Chondrocyte (in vitro differentiated cells): ENCODE measurements around the gene TMEM208. TPM values are rescaled to one million over a fixed set of nuclear protein-coding genes. Genes with fewer than 3 reads are reported as not detected.

ENCODE experiments used
- DNase-seq: peaks from one replicate; pipeline ENCODE4 v3.0.0; 2021; ENCODE audit warnings: mixed read lengths, low spot score
- H3K27ac Mint-ChIP-seq: one replicate; pipeline ENCODE4 v1.8.0; 2021; ENCODE audit warnings: mild to moderate bottlenecking, moderate library complexity, mixed read lengths; ENCODE audit not compliant: unreplicated experiment
- H3K27me3 Mint-ChIP-seq: 2 replicates; pipeline ENCODE4 v1.8.0; 2021; ENCODE audit warnings: low read depth, mixed read lengths
- H3K36me3 Mint-ChIP-seq: 2 replicates; pipeline ENCODE4 v1.8.0; 2021; ENCODE audit warnings: low read depth, mixed read lengths
- H3K4me1 Mint-ChIP-seq: 2 replicates; pipeline ENCODE4 v1.8.0; 2021; ENCODE audit warnings: low read depth, mild to moderate bottlenecking, mixed read lengths
- H3K4me3 Mint-ChIP-seq: one replicate; pipeline ENCODE4 v1.8.0; 2021; ENCODE audit warnings: mild to moderate bottlenecking, moderate library complexity, mixed read lengths; ENCODE audit not compliant: unreplicated experiment
- H3K9me3 Mint-ChIP-seq: 2 replicates; pipeline ENCODE4 v1.8.0; 2021; ENCODE audit warnings: low read depth, mixed read lengths
- total RNA-seq: library from RNA; stranded (reverse); gene quantifications from 3 replicates; pipeline ENCODE4 v1.2.1, GENCODE V29; 2021
- TF ChIP-seq, protein P1 (sequence below): fragments of 200-600 bp; sonication (generic); IDR thresholded peaks from 2 replicates; pipeline ENCODE4 v1.5.0; 2021; ENCODE audit warnings: antibody characterized with exemption, mild to moderate bottlenecking, moderate library complexity

Gene TMEM208
- total RNA-seq, 1 donor from 2014 or later, result 43.2 TPM

GRCh38 chr16:67264277-67264676 is 37.3 kb downstream of the TMEM208 start:
- peaks cover 9% of the 10 kb centered on the region for H3K4me1 Mint-ChIP-seq
- no peaks in the 10 kb centered on the region for H3K36me3 Mint-ChIP-seq
- TF ChIP-seq, protein P1, sequence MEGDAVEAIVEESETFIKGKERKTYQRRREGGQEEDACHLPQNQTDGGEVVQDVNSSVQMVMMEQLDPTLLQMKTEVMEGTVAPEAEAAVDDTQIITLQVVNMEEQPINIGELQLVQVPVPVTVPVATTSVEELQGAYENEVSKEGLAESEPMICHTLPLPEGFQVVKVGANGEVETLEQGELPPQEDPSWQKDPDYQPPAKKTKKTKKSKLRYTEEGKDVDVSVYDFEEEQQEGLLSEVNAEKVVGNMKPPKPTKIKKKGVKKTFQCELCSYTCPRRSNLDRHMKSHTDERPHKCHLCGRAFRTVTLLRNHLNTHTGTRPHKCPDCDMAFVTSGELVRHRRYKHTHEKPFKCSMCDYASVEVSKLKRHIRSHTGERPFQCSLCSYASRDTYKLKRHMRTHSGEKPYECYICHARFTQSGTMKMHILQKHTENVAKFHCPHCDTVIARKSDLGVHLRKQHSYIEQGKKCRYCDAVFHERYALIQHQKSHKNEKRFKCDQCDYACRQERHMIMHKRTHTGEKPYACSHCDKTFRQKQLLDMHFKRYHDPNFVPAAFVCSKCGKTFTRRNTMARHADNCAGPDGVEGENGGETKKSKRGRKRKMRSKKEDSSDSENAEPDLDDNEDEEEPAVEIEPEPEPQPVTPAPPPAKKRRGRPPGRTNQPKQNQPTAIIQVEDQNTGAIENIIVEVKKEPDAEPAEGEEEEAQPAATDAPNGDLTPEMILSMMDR, result peak; percentile 20
- H3K9me3 Mint-ChIP-seq, result no peaks in the 10 kb centered on the region
- no peak overlapping the region for H3K4me3 Mint-ChIP-seq
- peaks cover 1% of the 10 kb centered on the region for H3K27me3 Mint-ChIP-seq
- no peak overlapping the region for H3K27ac Mint-ChIP-seq
- DNase-seq, result peak; percentile 69

- Mint-ChIP-seq H3K9me3 (no peaks in the 10 kb centered on the region), H3K4me3 (no peak overlapping the region), H3K36me3 (no peaks in the 10 kb centered on the region), H3K27me3 (peaks cover 1% of the 10 kb centered on the region), H3K27ac (no peak overlapping the region), H3K4me1 (peaks cover 9% of the 10 kb centered on the region)
- DNase-seq, result peak; percentile 20
- TF ChIP-seq, protein P1, result no peak
Observed at GRCh38 chr16:67264866-67265265, 37.9 kb downstream of the TMEM208 start.

GRCh38 chr16:67265834-67266233 is 38.9 kb downstream of the TMEM208 start:
- Mint-ChIP-seq H3K4me3 (no peak overlapping the region), H3K4me1 (peaks cover 8% of the 10 kb centered on the region), H3K27ac (no peak overlapping the region), H3K9me3 (no peaks in the 10 kb centered on the region), H3K27me3 (peaks cover 1% of the 10 kb centered on the region), H3K36me3 (no peaks in the 10 kb centered on the region)
- peak; percentile 18 for DNase-seq
- TF ChIP-seq, protein P1, result no peak

DNA sequence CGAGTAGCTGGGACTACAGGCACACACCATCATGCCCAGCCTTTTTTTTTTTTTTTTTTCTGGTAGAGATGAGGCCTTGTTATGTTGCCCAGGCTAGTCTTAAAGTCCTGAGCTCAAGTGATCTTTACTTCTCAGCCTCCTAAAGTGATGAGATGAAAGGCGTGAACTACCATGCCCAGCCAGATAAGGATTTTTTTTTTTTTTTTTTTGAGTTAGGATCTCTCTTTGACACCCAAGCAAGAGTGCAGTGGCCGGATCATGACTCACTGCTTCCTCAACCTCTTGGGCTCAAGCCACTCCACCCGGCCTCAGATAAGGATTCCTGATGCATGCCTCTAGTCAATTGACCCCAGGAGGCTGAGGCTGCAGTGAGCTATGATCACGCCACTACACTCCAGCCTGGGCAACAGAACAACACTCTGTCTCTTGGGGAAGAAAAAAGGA is 41.2 kb downstream of the TMEM208 start:
- DNase-seq, result peak; percentile 32
- TF ChIP-seq, protein P1, result no peak
- peaks cover 5% of the 10 kb centered on the region for H3K4me1 Mint-ChIP-seq
- H3K9me3 Mint-ChIP-seq, result no peaks in the 10 kb centered on the region
- peak overlapping the region; percentile 51 for H3K27ac Mint-ChIP-seq
- H3K27me3 Mint-ChIP-seq, result peaks cover 1% of the 10 kb centered on the region
- H3K36me3 Mint-ChIP-seq, result no peaks in the 10 kb centered on the region
- H3K4me3 Mint-ChIP-seq, result no peak overlapping the region

- TF ChIP-seq, protein P1, result no peak
- Mint-ChIP-seq H3K9me3 (no peaks in the 10 kb centered on the region), H3K36me3 (no peaks in the 10 kb centered on the region), H3K27me3 (no peaks in the 10 kb centered on the region), H3K4me1 (peaks cover 5% of the 10 kb centered on the region), H3K4me3 (no peak overlapping the region), H3K27ac (no peak overlapping the region)
- peak; percentile 44 for DNase-seq
Observed at GRCh38 chr16:67269766-67270165, 42.8 kb downstream of the TMEM208 start.
